Measurements from ENCODE around the gene UBE3C. TPM values are rescaled to one million over a fixed set of nuclear protein-coding genes. Genes with fewer than 3 reads are reported as not detected.

The UBE3C gene
- total and polyA plus RNA-seq, 2 donors, result 41.2 to 119 TPM

DNA sequence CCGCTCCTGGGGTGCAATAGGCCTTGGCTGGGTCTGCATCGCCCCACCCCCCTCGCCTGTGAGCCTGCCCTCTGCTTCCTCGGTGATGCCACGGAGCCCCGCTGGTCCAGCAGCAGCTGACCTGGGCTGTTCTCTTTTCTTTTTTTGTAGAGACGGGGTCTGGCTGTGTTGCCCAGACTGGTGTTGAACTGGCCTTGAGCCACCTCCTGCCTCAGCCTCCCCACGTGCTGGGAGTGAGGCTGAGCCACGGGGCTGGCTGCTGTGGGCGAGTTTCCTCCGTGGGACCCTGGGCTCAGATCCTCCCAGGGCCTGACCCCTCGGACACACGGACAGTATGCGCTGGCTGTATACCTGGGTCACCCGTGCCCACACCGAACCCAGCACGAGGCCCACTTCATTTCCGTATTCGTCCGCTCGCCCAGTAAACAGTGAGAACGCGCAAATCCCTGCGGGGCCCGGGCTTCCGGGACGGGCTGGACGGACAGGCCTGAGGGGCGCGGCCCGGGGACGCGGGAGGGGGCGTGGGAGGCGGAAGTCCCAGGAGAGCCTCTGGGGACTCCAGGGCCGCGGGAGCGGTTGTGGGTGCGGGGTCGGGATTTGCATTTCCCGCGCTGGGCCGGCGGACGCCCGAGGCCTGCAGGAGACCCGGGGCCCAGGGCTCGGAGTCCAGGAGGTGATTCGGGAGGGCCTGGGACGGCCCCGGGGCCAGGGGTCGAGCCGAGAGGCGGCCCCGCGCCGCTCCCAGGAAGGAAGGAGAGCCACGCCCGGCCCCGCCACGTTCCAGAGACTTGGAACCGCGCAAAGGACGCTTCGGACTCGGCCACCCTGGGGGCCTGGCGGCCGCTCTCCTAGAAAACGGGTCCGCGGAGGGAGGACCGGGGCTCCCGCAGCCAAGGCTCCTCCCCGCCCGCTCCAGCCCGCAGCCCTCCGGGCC, 140.3 kb downstream of the UBE3C start:
- WGBS, result 23% methylated on average over 77 of the region's 77 CpGs
- no peak for DNase-seq (ENCODE audit: extremely low spot score)
- Histone ChIP-seq H3K4me1 (ENCODE audit: insufficient read depth) (no peaks in the 10 kb centered on the region), H3K36me3 (ENCODE audit: insufficient read depth) (no peaks in the 10 kb centered on the region), H3K4me3 (ENCODE audit: low read depth, low read length) (peak overlapping the region; percentile 59), H3K27ac (ENCODE audit: low read depth) (no peak overlapping the region)

DNA sequence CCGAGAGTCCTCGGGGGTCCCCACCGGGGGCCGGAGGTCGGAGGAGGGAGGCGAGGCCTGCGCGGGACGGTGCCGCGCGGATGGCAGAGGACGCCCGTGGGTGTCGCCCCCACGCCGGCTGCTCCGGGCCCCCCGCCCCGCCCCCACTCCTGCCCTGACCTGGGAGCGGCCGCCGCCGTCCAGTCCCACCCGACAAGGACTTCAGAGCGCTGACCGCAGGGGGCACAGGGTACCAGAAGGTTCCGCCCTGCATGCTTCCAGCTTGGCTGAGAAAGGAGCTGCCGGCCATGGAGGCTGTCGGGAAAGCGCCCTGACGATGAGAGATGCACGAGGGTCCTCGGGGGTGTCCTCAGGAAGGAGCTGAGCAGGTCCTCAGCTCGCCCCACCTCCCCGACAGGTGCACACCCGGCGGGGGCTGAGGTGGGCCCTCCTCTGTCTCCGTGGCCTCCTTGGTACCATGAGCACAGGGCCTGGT, 141.1 kb downstream of the UBE3C start:
- no peak overlapping the region for H3K27ac ChIP-seq (ENCODE audit: low read depth)
- WGBS, result 19% methylated on average over 39 of the region's 39 CpGs
- no peak for DNase-seq (ENCODE audit: extremely low spot score)
- H3K4me1 ChIP-seq (ENCODE audit: insufficient read depth), result no peaks in the 10 kb centered on the region
- H3K36me3 ChIP-seq (ENCODE audit: insufficient read depth), result no peaks in the 10 kb centered on the region
- peak overlapping the region; percentile 59 for H3K4me3 ChIP-seq (ENCODE audit: low read depth, low read length)

DNA sequence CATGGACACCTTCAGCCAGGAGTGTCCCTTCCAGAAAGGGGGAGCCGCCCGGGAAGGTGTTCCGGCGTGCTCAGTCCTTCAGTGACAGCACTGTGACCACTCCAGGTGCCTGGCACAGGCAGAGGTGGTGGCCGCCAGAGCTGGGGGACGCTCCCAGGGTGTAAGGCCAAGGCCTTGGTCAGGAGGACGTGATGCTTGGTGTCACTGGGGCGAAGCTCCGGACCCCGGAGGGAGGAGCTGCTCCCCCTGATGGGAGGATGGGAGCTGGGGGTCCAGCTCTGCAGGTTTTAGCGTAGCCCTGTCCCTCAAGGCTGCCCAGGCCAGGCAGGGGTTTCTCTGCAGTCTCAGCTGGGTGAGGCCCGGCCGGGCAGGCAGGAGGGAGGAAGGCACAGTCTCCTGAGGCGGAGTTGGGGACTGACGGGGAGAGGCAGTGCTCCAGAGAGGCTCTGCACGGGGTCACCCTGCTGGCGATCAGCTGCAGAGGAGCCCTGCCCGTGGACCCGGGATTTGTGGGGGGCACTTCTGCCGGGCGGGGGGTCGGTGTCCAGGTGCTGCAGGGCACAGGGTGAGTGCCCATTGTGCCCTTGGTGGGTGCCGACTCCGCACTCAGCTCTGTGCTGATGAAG, 141.6 kb downstream of the UBE3C start:
- H3K4me3 ChIP-seq (ENCODE audit: low read depth, low read length), result peak overlapping the region; percentile 59
- no peak for DNase-seq (ENCODE audit: extremely low spot score)
- 93% methylated on average over 24 of the region's 24 CpGs for WGBS

DNA sequence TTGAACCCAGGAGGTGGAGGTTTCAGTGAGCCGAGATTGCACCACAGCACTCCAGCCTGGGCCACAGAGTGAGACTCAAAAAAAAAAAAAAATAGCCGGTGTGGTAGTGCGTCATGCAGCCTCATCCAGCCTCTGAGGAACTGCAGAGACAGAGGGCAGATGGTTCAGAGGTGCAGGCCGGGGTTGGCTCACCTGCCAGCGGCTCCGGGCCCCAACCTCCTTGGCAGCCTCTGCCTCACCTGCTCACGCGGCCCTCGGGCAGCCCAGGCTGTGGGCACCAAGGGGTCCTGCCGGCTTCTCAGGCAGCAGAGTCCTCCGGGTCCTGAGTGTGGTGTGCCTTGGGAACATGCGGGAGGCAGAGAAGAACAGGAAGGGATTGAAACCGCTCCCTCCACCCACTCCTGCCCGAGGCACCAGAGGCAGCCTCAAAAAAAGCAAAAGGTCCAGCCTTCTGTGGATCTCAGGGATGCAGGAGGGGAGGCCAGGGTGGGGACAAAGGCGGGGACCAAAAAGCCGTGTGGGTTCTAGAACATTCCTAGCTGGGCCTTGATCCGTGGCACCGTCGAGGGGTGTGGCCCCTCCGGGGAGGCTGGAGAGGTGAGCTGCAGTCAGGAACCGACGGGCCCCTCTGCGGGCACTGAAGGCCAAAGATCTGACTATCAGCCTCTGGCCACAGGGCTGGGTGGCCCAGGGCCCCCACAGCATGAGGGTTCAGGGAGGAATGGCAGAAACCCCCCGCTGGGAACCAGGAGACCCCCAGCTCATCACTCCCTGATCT, 142.7 kb downstream of the UBE3C start:
- H3K4me3 ChIP-seq (ENCODE audit: low read depth, low read length), result no peak overlapping the region
- no peaks in the 10 kb centered on the region for H3K36me3 ChIP-seq (ENCODE audit: insufficient read depth)
- no peaks in the 10 kb centered on the region for H3K4me1 ChIP-seq (ENCODE audit: insufficient read depth)
- WGBS, result 89% methylated on average over 24 of the region's 24 CpGs
- no peak for DNase-seq (ENCODE audit: extremely low spot score)
- no peak overlapping the region for H3K27ac ChIP-seq (ENCODE audit: low read depth)

More for the DNA sequence above, 141.6 kb downstream of the UBE3C start:
- Histone ChIP-seq H3K4me1 (ENCODE audit: insufficient read depth) (no peaks in the 10 kb centered on the region), H3K36me3 (ENCODE audit: insufficient read depth) (no peaks in the 10 kb centered on the region), H3K27ac (ENCODE audit: low read depth) (no peak overlapping the region)

DNA sequence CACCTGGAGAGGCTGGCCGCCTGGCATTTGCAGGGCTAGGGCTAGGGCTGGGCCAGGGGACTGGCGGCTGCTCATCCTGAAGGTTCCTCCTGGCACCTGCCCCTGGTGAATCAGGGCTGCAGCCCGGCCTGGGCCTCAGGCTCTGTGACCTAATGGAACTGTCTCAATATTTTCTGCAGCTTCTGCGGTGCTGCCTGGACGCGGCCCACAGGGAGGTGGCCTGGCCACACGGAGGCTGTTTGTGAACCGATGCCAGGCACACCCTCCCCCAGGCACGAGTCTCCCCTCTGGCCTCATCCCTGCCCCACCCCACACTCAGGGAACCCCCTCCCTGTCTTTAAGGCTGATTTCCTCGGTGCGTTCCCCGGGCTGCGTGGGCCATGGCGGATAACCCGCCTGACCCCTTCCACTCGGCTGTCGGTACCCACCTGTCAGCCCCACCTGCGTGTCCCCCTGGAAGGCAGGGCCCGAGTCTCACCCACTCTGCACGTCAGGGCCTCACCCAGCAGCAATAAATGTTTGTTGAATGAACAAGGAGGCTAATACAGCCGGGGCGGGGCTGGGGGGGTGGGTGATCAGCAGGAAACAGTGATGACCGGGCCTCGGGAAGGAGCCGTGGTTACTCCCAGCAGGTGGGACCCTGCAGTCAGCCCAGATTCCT, 143.5 kb downstream of the UBE3C start:
- 61% methylated on average over 25 of the region's 25 CpGs for WGBS
- H3K27ac ChIP-seq (ENCODE audit: low read depth), result no peak overlapping the region
- no peak overlapping the region for H3K4me3 ChIP-seq (ENCODE audit: low read depth, low read length)

DNA sequence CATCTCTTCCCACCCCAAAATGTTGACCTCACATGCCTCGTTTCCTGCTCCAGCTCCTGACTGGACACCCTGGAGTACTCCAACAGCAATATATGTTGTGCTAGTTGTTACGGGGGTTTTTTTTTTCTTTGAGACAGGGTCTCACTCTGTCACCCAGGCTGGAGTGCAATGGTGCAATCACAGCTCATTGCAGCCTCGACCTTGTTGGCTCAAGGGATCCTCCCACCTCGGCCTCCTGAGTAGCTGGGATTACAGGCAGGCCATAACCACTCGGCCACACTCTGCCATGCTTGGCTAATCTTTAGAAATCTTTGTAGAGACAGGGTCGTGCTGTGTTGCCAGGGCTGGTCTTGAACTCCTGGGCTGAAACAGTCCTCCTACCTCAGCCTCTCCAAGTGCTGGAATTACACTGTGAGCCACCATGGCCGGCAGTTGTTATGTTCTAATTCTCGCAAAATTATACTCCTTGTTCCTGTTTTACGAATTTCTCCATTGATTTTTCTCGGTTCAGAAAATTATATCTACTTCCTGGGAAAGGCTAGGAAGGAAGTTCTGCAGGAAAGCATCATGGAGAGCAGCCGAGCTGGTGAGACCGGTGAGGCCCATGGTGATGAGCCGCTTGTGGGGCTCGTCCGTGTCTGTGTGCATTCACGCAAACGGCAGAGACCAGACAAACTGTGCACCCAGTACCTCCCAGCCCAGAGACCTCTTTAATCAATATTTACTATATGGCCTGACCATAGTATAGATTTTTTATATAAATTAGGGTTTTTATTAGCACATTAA, 145.7 kb downstream of the UBE3C start:
- 82% methylated on average over 17 of the region's 17 CpGs for WGBS
- DNase-seq (ENCODE audit: extremely low spot score), result no peak
- H3K4me3 ChIP-seq (ENCODE audit: low read depth, low read length), result no peak overlapping the region
- no peaks in the 10 kb centered on the region for H3K36me3 ChIP-seq (ENCODE audit: insufficient read depth)
- no peak overlapping the region for H3K27ac ChIP-seq (ENCODE audit: low read depth)
- H3K4me1 ChIP-seq (ENCODE audit: insufficient read depth), result no peaks in the 10 kb centered on the region

More for the DNA sequence above, 143.5 kb downstream of the UBE3C start:
- H3K4me1 ChIP-seq (ENCODE audit: insufficient read depth), result no peaks in the 10 kb centered on the region
- DNase-seq (ENCODE audit: extremely low spot score), result no peak
- no peaks in the 10 kb centered on the region for H3K36me3 ChIP-seq (ENCODE audit: insufficient read depth)

DNA sequence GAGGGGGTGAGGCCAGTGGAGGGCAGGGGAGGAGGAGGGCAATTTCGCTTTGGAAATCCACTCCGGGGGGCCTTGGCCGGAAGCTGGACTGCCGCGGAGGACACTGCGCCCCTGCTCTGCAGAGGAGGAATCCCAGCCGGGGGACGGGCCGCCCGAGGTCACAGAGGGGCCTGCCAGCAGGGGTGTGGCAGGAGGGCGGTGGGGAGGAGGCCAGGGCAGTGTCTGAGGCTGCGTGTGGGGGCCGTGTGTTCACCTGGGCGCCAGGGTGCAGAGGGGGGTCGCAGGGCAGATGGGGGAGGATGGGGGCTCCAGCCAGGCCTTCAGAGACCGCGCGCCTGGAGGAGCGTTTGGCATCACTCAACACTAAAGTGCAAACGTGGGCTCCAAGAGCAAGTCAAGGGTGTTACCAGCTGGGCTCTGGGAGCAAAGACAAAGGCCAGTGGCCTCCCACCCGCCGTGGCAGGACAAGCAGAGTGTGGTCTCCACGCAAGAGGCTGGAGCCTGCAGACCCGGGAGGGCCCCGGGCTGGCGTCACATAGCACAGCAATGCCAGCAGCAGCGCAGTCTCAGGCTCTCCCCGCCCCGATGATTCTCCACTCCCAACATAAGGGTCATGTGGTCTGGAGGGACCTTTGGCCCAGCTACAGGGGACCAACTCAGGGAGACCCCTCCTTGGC, 152.8 kb downstream of the UBE3C start:
- WGBS, result 79% methylated on average over 29 of the region's 29 CpGs
- Histone ChIP-seq H3K4me1 (ENCODE audit: insufficient read depth) (peaks cover 1% of the 10 kb centered on the region), H3K4me3 (ENCODE audit: low read depth, low read length) (no peak overlapping the region), H3K27ac (ENCODE audit: low read depth) (no peak overlapping the region), H3K36me3 (ENCODE audit: insufficient read depth) (no peaks in the 10 kb centered on the region)
- no peak for DNase-seq (ENCODE audit: extremely low spot score)

DNA sequence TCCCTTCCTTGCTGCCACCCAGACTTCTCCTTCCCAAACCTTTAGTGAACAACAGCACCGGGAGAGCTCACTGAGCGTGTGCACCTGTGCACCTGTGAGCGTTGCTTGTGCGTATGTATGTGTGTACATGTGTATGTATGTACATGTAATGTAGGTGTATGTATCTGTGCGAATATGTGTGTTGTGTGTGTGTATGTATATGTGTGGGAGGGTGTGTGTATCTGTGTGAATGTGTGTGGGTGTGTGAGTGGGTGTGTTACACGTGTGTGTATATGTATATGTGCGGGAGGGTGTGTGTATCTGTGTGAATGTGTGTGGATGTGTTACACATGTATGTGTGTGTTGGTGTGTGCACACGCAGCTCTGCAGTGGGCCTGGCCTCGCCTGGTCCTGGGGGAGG, 153.5 kb downstream of the UBE3C start:
- Histone ChIP-seq H3K36me3 (ENCODE audit: insufficient read depth) (no peaks in the 10 kb centered on the region), H3K4me1 (ENCODE audit: insufficient read depth) (peaks cover 1% of the 10 kb centered on the region), H3K4me3 (ENCODE audit: low read depth, low read length) (no peak overlapping the region), H3K27ac (ENCODE audit: low read depth) (no peak overlapping the region)
- 95% methylated on average over 9 of the region's 9 CpGs for WGBS
- DNase-seq (ENCODE audit: extremely low spot score), result no peak

DNA sequence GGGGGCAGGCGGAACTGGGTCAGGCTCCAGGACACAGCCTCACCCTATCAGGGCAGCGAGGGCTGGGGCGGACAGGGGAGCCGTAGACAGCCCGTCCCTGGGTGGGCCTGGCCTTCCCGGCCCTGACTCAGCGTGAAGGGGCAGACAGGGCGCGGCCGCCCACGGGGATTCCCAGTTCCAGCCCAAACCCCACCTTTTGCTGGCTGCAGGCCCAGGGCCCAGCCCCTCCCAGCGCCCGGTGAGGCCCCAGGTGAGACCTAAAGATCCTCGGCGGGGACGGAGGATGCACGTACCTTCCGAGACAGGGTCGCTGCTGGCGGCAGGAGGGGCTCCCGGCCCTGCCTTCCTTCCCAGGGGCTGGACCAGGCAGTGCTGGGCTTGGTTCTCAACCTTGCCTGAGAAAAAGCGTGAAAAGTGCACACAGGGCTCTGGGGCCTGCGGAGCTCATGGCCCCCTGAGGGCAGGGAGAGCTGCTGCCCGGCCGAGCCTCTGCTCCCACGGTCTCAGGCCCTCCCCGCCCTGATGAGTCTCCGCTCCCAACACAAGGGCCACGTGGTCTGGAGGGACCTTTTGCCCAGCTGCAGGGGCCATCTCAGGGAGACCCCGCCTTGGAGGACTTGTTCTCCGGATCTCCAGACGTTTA, 154.2 kb downstream of the UBE3C start:
- Histone ChIP-seq H3K27ac (ENCODE audit: low read depth) (peak overlapping the region; percentile 44), H3K4me1 (ENCODE audit: insufficient read depth) (peaks cover 1% of the 10 kb centered on the region), H3K36me3 (ENCODE audit: insufficient read depth) (no peaks in the 10 kb centered on the region), H3K4me3 (ENCODE audit: low read depth, low read length) (no peak overlapping the region)
- DNase-seq (ENCODE audit: extremely low spot score), result no peak
- WGBS, result 64% methylated on average over 32 of the region's 32 CpGs

DNA sequence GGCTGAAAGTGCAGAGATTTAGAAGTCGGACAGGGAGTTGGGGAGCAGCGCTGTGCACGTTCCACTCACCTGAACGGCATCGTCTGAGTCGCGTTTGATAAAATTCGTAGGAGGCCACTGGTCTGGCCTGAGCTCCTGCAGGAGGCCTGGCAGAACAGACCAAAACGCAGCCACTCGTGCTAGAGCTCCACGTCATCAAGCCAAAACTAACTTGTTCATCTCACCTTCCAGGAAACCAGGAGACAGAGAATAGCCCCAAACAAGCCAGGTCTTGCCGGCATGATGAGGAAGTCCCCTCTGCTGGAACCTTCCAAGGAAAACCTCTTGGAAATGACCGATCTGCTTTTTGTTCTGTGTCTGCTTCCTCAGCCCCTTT, 154.7 kb downstream of the UBE3C start:
- no peak overlapping the region for H3K27ac ChIP-seq (ENCODE audit: low read depth)
- H3K36me3 ChIP-seq (ENCODE audit: insufficient read depth), result no peaks in the 10 kb centered on the region
- H3K4me1 ChIP-seq (ENCODE audit: insufficient read depth), result peaks cover 1% of the 10 kb centered on the region
- no peak for DNase-seq (ENCODE audit: extremely low spot score)
- WGBS, result 76% methylated on average over 13 of the region's 13 CpGs
- H3K4me3 ChIP-seq (ENCODE audit: low read depth, low read length), result no peak overlapping the region

DNA sequence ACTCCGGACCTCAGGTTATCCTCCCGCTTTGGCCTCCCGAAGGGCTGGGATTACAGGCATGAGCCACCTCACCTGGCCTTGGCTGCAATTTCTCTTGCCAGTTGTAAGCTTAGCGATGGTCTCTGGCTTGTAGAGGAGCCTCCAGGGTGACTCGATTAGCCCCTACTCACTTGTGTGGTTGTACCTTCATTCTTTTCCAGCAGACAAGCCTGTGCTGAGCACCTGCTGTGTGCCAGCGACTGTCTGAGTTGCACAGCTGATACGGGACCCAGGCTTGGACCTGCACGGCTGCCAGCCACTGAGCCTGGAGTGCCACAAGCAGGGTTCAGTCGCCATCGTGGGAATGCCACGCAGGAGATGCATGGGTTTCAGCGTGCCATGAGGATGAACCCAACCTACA, 156.0 kb downstream of the UBE3C start:
- 88% methylated on average over 12 of the region's 12 CpGs for WGBS
- Histone ChIP-seq H3K4me1 (ENCODE audit: insufficient read depth) (peaks cover 1% of the 10 kb centered on the region), H3K27ac (ENCODE audit: low read depth) (no peak overlapping the region), H3K36me3 (ENCODE audit: insufficient read depth) (no peaks in the 10 kb centered on the region), H3K4me3 (ENCODE audit: low read depth, low read length) (no peak overlapping the region)
- DNase-seq (ENCODE audit: extremely low spot score), result no peak

DNA sequence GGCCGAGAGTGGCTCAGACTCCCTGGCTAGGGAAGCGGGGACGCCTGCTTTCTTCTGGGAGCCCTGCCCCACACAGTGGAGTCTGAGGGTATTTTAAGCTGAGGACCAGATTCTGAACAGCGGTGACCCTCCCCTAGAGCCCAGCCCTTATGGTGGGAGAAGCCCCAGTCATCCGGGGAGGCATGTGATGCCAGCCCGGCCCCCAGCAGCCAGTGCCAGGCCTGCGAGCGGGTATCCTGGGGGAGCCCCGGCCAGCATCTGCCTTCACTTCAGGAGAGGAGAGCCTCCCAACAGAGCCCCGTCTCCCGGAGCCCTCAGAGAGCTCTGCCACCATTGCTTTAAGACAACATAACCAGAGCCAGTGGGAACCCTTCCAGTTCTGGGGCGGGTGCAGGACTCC, 156.6 kb downstream of the UBE3C start:
- H3K4me3 ChIP-seq (ENCODE audit: low read depth, low read length), result no peak overlapping the region
- WGBS, result 88% methylated on average over 12 of the region's 12 CpGs
- H3K36me3 ChIP-seq (ENCODE audit: insufficient read depth), result no peaks in the 10 kb centered on the region
- DNase-seq (ENCODE audit: extremely low spot score), result no peak
- no peak overlapping the region for H3K27ac ChIP-seq (ENCODE audit: low read depth)
- no peaks in the 10 kb centered on the region for H3K4me1 ChIP-seq (ENCODE audit: insufficient read depth)

Measured in urinary bladder (tissue), 4 donors.